CD4-positive, alpha-beta T cell treated with Interferon alpha-2 for 1 hour (primary cell): ENCODE data around the gene OR3A2.
"Not testable (repeated sequence)": the region's sequence is repeated elsewhere in the genome, so short reads cannot be mapped to it uniquely, and the experiment has no call there.

Experiments used
- DNase-seq, 2 donors: peaks; one replicate each; pipeline ENCODE4 v3.0.0-alpha.2; 2020 to 2022

OR3A2 gene

GRCh38 chr17:3385869-3386816 lies at the start of gene OR3A2:
TSS of gene OR3A2 (minus strand) at chr17:3386308.
- DNase-seq = peak; percentile 24 to 28

DNA sequence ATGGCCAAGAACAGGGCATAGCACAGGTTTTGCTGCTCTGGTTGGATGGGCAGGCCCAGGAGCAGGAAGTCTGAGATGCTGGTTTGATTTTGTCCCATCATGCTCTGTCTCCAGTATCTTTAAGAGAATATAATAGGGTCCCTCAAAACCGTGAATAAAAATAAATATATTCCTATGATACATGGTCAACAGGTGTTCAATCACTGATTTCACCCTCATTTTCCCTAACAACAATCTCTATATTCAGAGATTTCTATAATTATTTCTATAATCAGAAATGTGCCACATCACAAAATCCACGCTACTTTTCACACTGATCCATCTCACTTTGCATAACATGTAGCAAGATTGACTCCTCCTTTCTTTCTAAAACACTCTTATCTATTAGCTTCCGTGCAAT lies 47.6 kb upstream of the OR3A2 start, which contains the start of gene OR1E2:
Gene OR1E2 (minus strand): TSS at position 101 of the 400 bp plus-strand sequence. CDS start 0 bp downstream, at position 101.
- DNase-seq = no peak

GRCh38 chr17:3433215-3433614 lies 47.1 kb upstream of the OR3A2 start:
- DNase-seq = peak; percentile 7 to 11

- no peak for DNase-seq
These were observed 32.1 kb upstream of the OR3A2 start for GRCh38 chr17:3418222-3418621.

DNA sequence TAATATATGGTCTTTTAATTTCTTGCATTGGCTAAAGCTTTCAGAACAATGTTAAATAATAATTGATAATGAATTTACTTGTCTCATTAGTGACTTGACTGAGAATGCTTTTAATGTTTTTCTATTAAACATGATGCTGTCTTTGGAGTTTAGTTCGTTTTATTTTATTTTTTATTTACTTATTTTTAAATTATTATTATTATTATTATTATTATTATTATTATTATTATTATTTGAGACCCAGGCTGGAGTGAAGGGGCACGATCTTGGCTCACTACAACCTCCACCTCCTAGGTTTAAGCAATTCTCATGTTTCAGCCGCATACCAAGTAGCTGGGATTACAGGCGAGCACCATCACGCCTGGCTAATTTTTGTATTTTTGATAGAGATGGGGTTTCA lies 29.5 kb upstream of the OR3A2 start:
- DNase-seq = no peak

DNA sequence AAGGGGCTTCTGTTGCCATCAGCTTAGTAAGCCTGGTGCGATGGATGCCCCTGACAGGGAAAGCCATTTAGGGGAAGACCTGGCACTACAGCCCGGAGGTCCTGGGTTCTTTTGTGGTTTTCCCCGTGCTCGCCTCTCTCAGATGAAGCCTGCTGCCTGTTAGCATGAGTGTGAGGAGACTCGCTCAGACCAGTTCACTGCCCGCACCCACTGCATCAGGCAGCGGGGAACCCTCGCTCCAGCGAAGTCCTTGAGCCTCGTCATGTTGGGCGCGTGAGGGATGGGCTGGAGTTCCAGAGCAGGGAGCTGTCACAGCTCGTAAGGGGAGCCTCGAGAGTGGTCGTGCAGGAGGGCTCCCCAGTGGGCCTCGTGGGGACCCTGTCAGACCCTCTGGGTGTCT lies 26.1 kb upstream of the OR3A2 start:
- not testable (repeated sequence) for DNase-seq

GRCh38 chr17:3411070-3411469 lies 25.0 kb upstream of the OR3A2 start, which contains the start of gene OR3A3:
TSS of gene OR3A3 (plus strand) at chr17:3411370.
- DNase-seq = no peak

DNA sequence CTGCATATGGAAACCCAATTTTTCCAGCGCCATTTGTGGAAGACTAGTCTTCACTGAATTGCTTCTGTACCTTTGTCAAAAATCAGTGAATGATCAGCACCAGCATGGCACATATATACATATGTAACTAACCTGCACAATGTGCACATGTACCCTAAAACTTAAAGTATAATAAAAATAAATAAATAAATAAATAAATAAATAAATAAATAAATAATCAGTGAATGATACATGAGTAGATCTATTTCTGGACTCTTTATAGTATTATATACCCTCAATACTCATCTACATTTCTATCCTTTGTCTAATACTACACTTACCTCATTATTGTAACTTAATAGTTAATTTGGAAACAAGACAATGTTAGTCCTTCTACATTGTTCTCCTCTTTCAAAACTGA lies 17.7 kb upstream of the OR3A2 start:
- not testable (repeated sequence) for DNase-seq

DNA sequence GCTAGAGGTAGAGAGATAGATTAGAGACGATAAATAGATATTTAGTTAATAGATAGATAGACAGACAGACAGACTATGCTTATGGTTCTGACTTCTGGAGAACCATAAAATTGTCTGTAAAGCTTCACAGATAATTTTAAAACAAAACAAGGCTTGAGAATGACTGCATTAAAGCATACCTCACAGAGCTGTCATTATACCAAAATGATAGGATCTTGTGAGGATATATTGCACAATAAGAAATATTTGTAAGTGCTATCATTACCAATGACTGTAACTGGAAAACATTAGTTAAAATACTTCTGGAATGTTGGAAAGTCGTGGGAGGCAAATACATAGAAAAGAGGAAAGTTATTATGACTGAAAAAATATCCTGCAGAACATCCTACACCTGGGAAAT lies 15.7 kb upstream of the OR3A2 start:
- DNase-seq = no peak

DNA sequence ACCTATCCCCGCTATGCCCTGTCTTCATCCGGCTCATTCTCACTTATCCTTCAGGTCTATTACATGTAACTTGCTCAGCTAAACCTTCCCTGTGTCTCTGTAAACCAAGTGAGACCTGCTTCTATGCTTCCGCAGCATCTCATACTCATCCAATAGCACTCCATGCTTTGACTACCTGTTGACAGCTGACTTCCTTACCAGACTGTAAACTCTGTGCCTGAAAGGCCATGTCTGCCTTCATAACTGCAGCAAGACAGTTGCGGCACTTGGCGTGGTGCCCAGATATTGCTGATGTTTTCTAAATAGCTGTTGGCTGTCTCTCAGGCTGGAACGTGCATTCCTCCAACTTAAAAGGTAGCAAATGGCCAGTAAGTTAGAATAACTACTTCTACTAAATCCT lies 13.9 kb upstream of the OR3A2 start:
- DNase-seq = no peak

DNA sequence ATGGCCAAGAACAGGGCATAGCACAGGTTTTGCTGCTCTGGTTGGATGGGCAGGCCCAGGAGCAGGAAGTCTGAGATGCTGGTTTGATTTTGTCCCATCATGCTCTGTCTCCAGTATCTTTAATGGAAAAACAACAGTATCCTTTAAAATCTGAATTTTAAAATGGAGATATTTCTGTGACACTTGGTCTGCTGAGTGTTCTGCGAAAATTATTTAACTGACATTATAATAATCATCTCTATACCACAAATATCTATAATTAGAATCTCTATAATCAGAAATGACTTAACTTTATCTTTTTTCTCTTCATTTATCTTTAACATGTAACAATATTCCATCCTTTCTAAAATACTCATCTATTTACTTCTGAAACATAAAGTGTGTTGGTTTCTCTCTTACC lies 12.2 kb upstream of the OR3A2 start, which contains the start of gene OR1E1:
Gene OR1E1 (minus strand): TSS at position 101 of the 400 bp plus-strand sequence. CDS start 0 bp downstream, at position 101.
- DNase-seq = no peak

DNA sequence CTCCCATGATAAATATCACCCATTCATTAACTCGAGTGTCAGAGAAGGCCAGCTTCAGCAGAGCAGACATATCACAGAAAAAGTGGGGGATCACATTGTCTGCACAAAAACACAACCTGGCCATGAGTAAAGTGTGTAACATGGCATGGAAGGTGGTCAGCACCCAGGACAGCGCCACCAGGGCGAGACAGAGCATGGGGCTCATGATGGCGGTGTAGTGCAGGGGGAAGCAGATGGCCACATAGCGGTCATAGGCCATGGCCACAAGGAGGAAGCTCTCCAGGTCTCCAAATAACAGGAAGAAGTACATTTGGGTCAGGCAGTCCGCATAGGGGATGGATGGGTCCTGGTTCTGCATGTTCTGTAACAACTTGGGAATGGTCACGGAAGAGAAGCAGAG lies 11.7 kb upstream of the OR3A2 start:
- DNase-seq = not testable (repeated sequence)

DNA sequence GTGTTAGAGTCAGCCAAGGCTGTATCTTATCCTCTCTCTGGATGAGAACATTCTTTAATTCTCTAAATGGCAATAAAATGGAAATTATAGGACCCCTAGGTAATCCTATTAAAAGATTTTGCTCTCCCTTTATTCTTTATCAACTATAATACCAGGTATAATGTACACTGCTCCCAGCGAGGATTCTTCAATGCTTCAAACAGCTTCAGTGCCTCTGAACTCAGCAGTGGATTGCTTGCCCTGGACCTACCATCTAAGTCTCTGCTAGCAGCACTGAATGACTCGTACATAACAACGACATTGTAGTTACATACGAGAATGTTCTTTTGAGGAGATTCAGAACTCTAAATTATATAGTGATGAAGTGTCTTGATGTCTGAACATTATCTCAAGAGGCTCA lies 3.7 kb upstream of the OR3A2 start:
- no peak for DNase-seq

DNA sequence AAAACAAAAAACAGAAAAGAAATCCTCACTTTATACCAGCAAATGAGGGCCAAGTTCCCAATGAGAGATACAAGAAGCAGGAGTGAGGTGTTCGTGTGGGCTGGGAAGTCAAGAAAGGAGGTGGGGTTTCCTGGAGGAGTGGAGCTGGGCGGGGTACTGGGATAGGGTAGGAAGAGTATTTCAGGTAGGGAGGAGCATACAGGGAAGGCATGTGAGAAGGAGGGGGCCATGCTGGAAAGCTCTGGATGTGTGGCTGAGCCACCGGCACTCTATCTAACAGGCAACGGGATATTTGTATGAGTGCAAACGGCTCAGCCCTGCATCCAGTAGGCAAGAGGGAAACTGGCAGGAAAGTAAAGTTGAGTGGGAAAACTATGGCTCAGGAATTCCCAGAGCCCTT lies 4.2 kb downstream of the OR3A2 start:
- DNase-seq = no peak

DNA sequence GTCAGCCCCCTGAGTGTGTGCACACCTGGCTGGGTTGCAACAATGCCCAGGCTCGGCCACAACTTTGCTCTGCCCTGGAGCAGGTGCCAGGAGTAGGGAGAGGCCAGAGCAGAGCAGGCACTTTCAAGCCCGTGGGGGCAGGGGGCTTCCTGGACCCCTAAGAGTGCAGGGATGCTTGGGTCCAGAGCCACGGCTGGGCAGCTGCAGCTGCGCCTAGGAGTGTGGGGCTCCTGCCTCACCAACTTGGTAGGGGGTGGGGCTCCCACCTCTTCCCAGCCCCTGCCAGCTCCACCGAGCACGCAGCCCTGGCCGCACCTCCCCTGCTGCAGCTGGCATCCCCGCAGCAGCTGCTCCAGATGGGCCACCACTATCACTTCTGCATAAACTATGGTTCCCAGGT lies 7.8 kb downstream of the OR3A2 start:
- no peak for DNase-seq

DNA sequence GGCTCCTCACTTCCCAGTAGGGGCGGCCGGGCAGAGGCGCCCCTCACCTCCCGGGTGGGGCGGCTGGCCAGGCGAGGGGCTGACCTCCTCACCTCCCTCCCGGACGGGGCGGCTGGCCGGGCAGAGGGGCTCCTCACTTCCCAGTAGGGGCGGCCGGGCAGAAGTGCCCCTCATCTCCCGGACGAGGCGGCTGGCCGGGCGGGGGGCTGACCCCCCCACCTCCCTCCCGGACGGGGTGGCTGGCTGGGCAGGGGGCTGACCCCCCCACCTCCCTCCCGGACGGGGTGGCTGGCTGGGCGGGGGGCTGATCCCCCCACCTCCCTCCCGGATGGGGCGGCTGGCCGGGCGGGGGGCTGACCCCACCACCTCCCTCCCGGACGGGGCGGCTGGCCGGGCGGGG lies 14.9 kb downstream of the OR3A2 start:
- not testable (repeated sequence) for DNase-seq

- DNase-seq = not testable (repeated sequence)
These were observed 43.3 kb downstream of the OR3A2 start for GRCh38 chr17:3342782-3343181.

GRCh38 chr17:3335876-3336275 lies 50.2 kb downstream of the OR3A2 start:
- no peak for DNase-seq

GRCh38 chr17:3318336-3318735 lies 67.8 kb downstream of the OR3A2 start:
- DNase-seq = no peak

- no peak for DNase-seq
These were observed 69.3 kb downstream of the OR3A2 start for GRCh38 chr17:3316836-3317235.

DNA sequence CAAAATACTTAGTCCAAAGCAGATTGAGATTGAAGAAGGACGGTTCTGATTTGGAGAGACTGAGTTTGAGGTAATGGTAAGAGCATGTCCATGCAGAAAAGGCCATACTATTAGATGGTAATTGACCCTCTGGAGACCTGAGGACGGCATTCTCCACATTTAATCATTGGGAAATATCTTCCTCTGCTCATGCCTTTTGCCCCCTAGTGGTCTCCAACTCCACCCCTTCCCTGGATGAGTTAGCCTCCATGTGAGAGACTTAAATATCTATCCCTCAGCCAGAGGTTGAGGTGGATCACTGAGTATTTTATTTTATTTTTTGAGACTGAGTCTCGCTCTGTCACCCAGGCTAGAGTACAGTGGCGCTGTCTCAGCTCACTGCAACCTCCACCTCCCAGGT lies 77.5 kb downstream of the OR3A2 start:
- no peak for DNase-seq

DNA sequence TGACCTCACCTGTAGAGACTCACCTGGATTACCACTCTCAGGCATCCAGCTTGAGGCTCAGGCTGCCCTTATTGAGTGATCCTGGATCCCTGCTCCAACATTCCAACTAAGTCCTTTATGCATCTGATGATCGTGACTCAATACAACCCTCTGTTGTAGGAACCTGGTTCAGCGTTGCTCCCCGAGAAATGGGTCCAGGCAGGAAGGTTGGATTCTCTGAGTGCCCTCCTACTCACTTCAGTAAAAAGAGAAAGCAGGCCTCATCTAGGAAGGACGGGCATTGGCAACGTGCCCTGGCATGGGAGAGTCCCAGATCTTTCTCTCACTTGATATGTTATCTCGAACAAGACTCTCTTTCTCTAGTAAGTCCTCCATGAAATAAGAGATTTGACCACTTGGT lies 87.8 kb downstream of the OR3A2 start, which contains the start of gene OR3A1:
Gene OR3A1 (minus strand): TSS at position 101 of the 400 bp plus-strand sequence. CDS start 5,778 bp downstream, outside the sequence.
- no peak for DNase-seq

GRCh38 chr17:3295632-3296031 lies 90.5 kb downstream of the OR3A2 start:
- no peak for DNase-seq

- not testable (repeated sequence) for DNase-seq
These were observed 92.6 kb downstream of the OR3A2 start for GRCh38 chr17:3293548-3293947.
